Measurements from ENCODE around the gene MTA1. TPM values are rescaled to one million over a fixed set of nuclear protein-coding genes. Genes with fewer than 3 reads are reported as not detected.

The MTA1 gene
- total and polyA plus RNA-seq, 2 of the 8 experiments (the other 6 are each of a cell fraction or from before 2014, with no cell fraction given): 73.9 to 221 TPM

DNA sequence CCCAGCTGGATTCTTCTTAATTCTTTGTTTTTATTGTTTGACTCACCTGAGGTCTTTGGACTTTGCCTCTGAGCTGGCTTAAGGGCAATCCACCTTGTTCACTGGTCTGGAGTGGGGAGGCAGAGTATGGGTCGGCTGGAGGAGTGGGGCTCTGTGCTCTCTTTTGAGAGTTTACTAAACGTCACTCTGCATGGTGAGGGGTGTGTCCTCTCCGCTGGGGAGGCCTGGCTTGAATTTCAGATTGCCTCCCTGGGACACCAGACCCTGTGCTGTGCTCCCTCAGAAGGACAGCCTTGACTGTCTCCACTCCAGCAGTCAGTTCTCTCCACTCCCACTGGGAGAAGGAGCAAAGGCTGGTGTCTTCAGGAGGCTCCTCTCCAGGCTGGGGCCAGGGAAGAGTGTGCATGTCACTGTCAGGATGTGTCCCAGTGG, 1.9 kb upstream of the MTA1 start:
- H3K23ac ChIP-seq (ENCODE audit: insufficient read length): no peak overlapping the region
- H3K4ac ChIP-seq (replicated peaks; ENCODE audit: insufficient read length, low read depth, low read length): no peak overlapping the region
- POLR2A ChIA-PET (ENCODE audit: partially characterized antibody): interaction anchor here (0.8 to 1.6 kb wide), 8 partner anchors 9 to 108 kb away, joined by 3 to 4 read pairs (median 3); no protein-coding TSS in a partner anchor
- no peak overlapping the region for H2BK120ac ChIP-seq (replicated peaks; ENCODE audit: low read depth, low read length)
- no peak overlapping the region for H3K9ac ChIP-seq (replicated peaks in 1 of 4; ENCODE audit: extremely low read depth in 1 of 4, low read depth in 3 of 4, low read length in 3 of 4)
- no peak overlapping the region for H3K4me2 ChIP-seq (ENCODE audit: insufficient read depth in 1 of 2, low read depth in 2 of 2, low read length in 2 of 2)
- no peak overlapping the region for H2BK12ac ChIP-seq (ENCODE audit: low read depth, low read length)
- 86% methylated on average over 3 of the region's 3 CpGs; no CpG with 5 or more reads in 1 of the 2 experiments for WGBS, 2 experiments (ENCODE audit: extremely low coverage in 1 of 2, insufficient coverage in 1 of 2, insufficient read length in 1 of 2, insufficient replicate concordance in 2 of 2, low coverage in 1 of 2, low lambda C conversion rate in 2 of 2, missing lambda C conversion rate in 1 of 2)
- H3K36me3 ChIP-seq (ENCODE audit: control insufficient read depth in 2 of 4, insufficient read depth in 4 of 4, low read length in 3 of 4): no peaks in the 10 kb centered on the region; a peak in 3 of 8 replicates
- no peak overlapping the region for H2BK20ac ChIP-seq (ENCODE audit: low read length)
- no peak overlapping the region for H4K5ac ChIP-seq (ENCODE audit: insufficient read length, low read depth, low read length)
- H4K91ac ChIP-seq (replicated peaks; ENCODE audit: insufficient read length, low read length): no peak overlapping the region
- peaks cover 1 to 21% (median 18%) of the 10 kb centered on the region in 4 experiments; a peak in 6 of 7 replicates for H3K27me3 ChIP-seq (replicated peaks in 1 of 4; ENCODE audit: control insufficient read depth in 3 of 4, extremely low read depth in 1 of 4, insufficient read depth in 3 of 4, low read length in 3 of 4)
- H3K9me3 ChIP-seq (ENCODE audit: insufficient read depth in 2 of 2, low read depth in 1 of 2, low read length in 1 of 2): no peaks in the 10 kb centered on the region
- H3K79me1 ChIP-seq (ENCODE audit: low read depth, low read length): peaks cover 16% of the 10 kb centered on the region
- peaks cover 12% of the 10 kb centered on the region for H3K23me2 ChIP-seq (ENCODE audit: low read depth, low read length)
- peaks cover 0 to 28% (median 23%) of the 10 kb centered on the region in 4 experiments; a peak in 5 of 7 replicates for H3K4me1 ChIP-seq (replicated peaks in 1 of 4; ENCODE audit: control insufficient read depth in 3 of 4, insufficient read depth in 4 of 4, low read length in 3 of 4)
- H3K27ac ChIP-seq (ENCODE audit: low read depth, low read length): no peak overlapping the region
- no peak overlapping the region for H2AFZ ChIP-seq (ENCODE audit: low read length)
- CTCF ChIA-PET (ENCODE audit: partially characterized antibody): interaction anchor here (0.7 to 2.0 kb wide), 4 partner anchors 17 to 65 kb away, joined by 3 to 6 read pairs (median 4); no protein-coding TSS in a partner anchor
- no peak overlapping the region for H2BK5ac ChIP-seq (ENCODE audit: low read depth, low read length)
- no peak overlapping the region for H2BK15ac ChIP-seq (ENCODE audit: low read length)
- H3K4me3 ChIP-seq (ENCODE audit: extremely low read depth in 1 of 4, insufficient read depth in 2 of 4, low read depth in 3 of 4, low read length in 4 of 4): no peak overlapping the region
- no peak overlapping the region for H3K14ac ChIP-seq (ENCODE audit: insufficient read length)
- no peak overlapping the region for H3K18ac ChIP-seq (ENCODE audit: extremely low read depth, low read length)
- FAIRE-seq (no peak), DNase-seq (ENCODE audit: low read depth in 1 of 2, low spot score in 2 of 2) (no peak)
- H4K20me1 ChIP-seq (replicated peaks in 1 of 2; ENCODE audit: control insufficient read depth in 1 of 2, insufficient read depth in 2 of 2, low read length in 2 of 2): peaks cover 12 to 19% of the 10 kb centered on the region in 2 experiments
- H3K79me2 ChIP-seq (ENCODE audit: control insufficient read depth in 1 of 2, insufficient read depth in 2 of 2, low read length in 2 of 2): peaks cover 12 to 31% of the 10 kb centered on the region in 2 experiments; a peak in 3 of 4 replicates
- no peak overlapping the region for H2AK5ac ChIP-seq (ENCODE audit: low read depth, low read length)
- H4K8ac ChIP-seq (ENCODE audit: extremely low read depth, insufficient read depth, low read length): no peak overlapping the region
- H3K56ac ChIP-seq (replicated peaks; ENCODE audit: insufficient read length, low read depth, low read length): no peak overlapping the region
- TF ChIP-seq POLR2AphosphoS5 (IDR thresholded peaks at IDR 0.05; ENCODE audit: low read depth, low read length) (no peak), SIN3A (conservative IDR thresholded peaks at IDR 0.05 in 1 of 2, IDR thresholded peaks at IDR 0.05 in 1 of 2; ENCODE audit: low read depth in 1 of 2, low read length in 2 of 2) (no peak), ATF2 (IDR thresholded peaks at IDR 0.05; ENCODE audit: low read length) (no peak), TAF7 (optimal IDR thresholded peaks at IDR 0.05; ENCODE audit: borderline replicate concordance, low read depth, low read length) (no peak), RBBP5 (IDR thresholded peaks at IDR 0.05; ENCODE audit: borderline replicate concordance, low read depth, low read length) (no peak), YY1 (IDR thresholded peaks at IDR 0.05; ENCODE audit: low read depth, low read length) (no peak), SUZ12 (IDR thresholded peaks at IDR 0.05; ENCODE audit: low read length) (no peak), CEBPB (IDR thresholded peaks at IDR 0.05; ENCODE audit: low read depth, low read length) (no peak), HDAC2 (IDR thresholded peaks at IDR 0.05; ENCODE audit: borderline replicate concordance in 1 of 2, low read depth in 2 of 2, low read length in 2 of 2) (no peak), BCL11A (IDR thresholded peaks at IDR 0.05; ENCODE audit: low read depth in 2 of 2, low read length in 2 of 2) (no peak), TEAD4 (IDR thresholded peaks at IDR 0.05; ENCODE audit: low read depth, low read length) (no peak), POU5F1 (IDR thresholded peaks at IDR 0.05; ENCODE audit: low read depth, low read length) (no peak)

All from H1 (cell line).